HCT116 (cell line): ENCODE measurements around the gene CASQ1. TPM values are rescaled to one million over a fixed set of nuclear protein-coding genes. Genes with fewer than 3 reads are reported as not detected.

Source experiments
- ATAC-seq: fragments of 200-7000 bp; cut with Tn5 transposase; 2 replicates; pipeline ENCODE4 v1.9.1; 2020; ENCODE audit warnings: mild to moderate bottlenecking, moderate library complexity
- BruUV-seq: library from RNA; stranded (reverse); fragments of 400-500 nt; replicated peaks from 2 replicates; lab custom pipeline; 2021; lab: Mats Ljungman, UMichigan
- CTCF ChIA-PET: fragments of 300-600 bp; sonication (Branson Sonifier 250); formaldehyde crosslinking; loops from one replicate; lab custom pipeline; 2021; ENCODE audit warnings: antibody characterized with exemption; lab: Charles Lee
- POLR2A ChIA-PET: fragments of 300-600, 350-600 bp; sonication (Branson Sonifier 250); formaldehyde crosslinking; loops from one replicate; lab custom pipeline; 2021; ENCODE audit warnings: antibody characterized with exemption; lab: Charles Lee
- RAD21 ChIA-PET, 2 experiments: fragments of 300-600 bp; sonication (Branson Sonifier 250); formaldehyde crosslinking; loops; one replicate each; lab custom pipeline; 2023; ENCODE audit warnings: low total read pairs in 2 of 2; ENCODE audit not compliant: uncharacterized antibody in 2 of 2, unreplicated experiment in 2 of 2, low non-redundant PET in 1 of 2; lab: Charles Lee
- DNase-seq: peaks from one replicate; pipeline ENCODE4 v3.0.0-alpha.2; 2010; ENCODE audit warnings: low read depth, low spot score
- H2AFZ ChIP-seq: fragments of 200-600 bp; shearing (Covaris generic), sonication (generic); 2 replicates; pipeline ENCODE4 v1.6.1; 2017; ENCODE audit warnings: low read depth, mixed run types, mixed read lengths, antibody characterized with exemption, low read length; ENCODE audit not compliant: poor library complexity, severe bottlenecking
- H3K27ac ChIP-seq: 2 replicates; pipeline ENCODE4 v1.5.1; 2012; ENCODE audit warnings: low read depth, low read length
- H3K27me3 ChIP-seq: fragments of 200-600 bp; sonication (generic); 2 replicates; pipeline ENCODE4 v1.6.1; 2016; ENCODE audit warnings: mixed run types, low read length, mixed read lengths; ENCODE audit not compliant: insufficient read depth
- H3K36me3 ChIP-seq, 2 experiments: fragments of 200-500 bp in 1 of 2; fragments of 200-600 bp in 1 of 2; sonication (Bioruptor generic) in 1 of 2; sonication (generic) in 1 of 2; 2 replicates each; pipeline versions ENCODE4 v1.5.1 to v1.6.1; 2014 to 2016; ENCODE audit warnings: low read length in 2 of 2, inconsistent platforms in 1 of 2, mixed read lengths in 1 of 2, mixed run types in 1 of 2; ENCODE audit not compliant: insufficient read depth in 2 of 2, control insufficient read depth in 1 of 2
- H3K4me1 ChIP-seq, 2 experiments: fragments of 200-600 bp in 1 of 2; sonication (generic) in 1 of 2; 2 replicates each; pipeline versions ENCODE4 v1.5.1 to v1.6.1; 2012 to 2017; ENCODE audit warnings: low read length in 2 of 2, inconsistent platforms in 1 of 2, mild to moderate bottlenecking in 1 of 2, mixed read lengths in 1 of 2, mixed run types in 1 of 2, moderate library complexity in 1 of 2; ENCODE audit not compliant: insufficient read depth in 2 of 2, control insufficient read depth in 1 of 2
- H3K4me2 ChIP-seq: fragments of 200-600 bp; sonication (generic); 2 replicates; pipeline ENCODE4 v1.6.1; 2017; ENCODE audit warnings: mixed run types, low read length, mixed read lengths
- H3K4me3 ChIP-seq, 2 experiments: fragments of 200-600 bp in 1 of 2; sonication (generic) in 1 of 2; replicated peaks in 1 of 2; 2 replicates each; pipeline ENCODE4 v1.5.1; 2011 to 2016; ENCODE audit warnings: low read length in 2 of 2, control low read depth in 1 of 2, low read depth in 1 of 2, mild to moderate bottlenecking in 1 of 2, mixed read lengths in 1 of 2, mixed run types in 1 of 2
- H3K79me2 ChIP-seq: fragments of 200-600 bp; sonication (generic); 2 replicates; pipeline ENCODE4 v1.6.1; 2017; ENCODE audit warnings: mild to moderate bottlenecking, mixed run types, low read length, moderate library complexity, mixed read lengths; ENCODE audit not compliant: insufficient read depth
- H3K9ac ChIP-seq: fragments of 200-600 bp; sonication (generic); 2 replicates; pipeline ENCODE4 v1.6.1; 2016; ENCODE audit warnings: low read length, mixed read lengths
- H3K9me2 ChIP-seq: fragments of 200-600 bp; sonication (generic), shearing (Covaris generic); 2 replicates; pipeline ENCODE4 v1.6.1; 2017; ENCODE audit warnings: mixed run types, mild to moderate bottlenecking, moderate library complexity; ENCODE audit not compliant: insufficient read depth
- H3K9me3 ChIP-seq, 2 experiments: fragments of 200-500 bp in 1 of 2; fragments of 200-600 bp in 1 of 2; sonication (Bioruptor generic) in 1 of 2; sonication (generic) in 1 of 2; 2 replicates each; pipeline ENCODE4 v1.6.1; 2014 to 2017; ENCODE audit warnings: low read length in 2 of 2, mixed read lengths in 2 of 2, inconsistent platforms in 1 of 2, low read depth in 1 of 2, mild to moderate bottlenecking in 1 of 2, mixed run types in 1 of 2, moderate library complexity in 1 of 2; ENCODE audit not compliant: control insufficient read depth in 1 of 2, insufficient read depth in 1 of 2
- H4K20me1 ChIP-seq: fragments of 200-600 bp; sonication (generic), shearing (Covaris generic); 2 replicates; pipeline ENCODE4 v1.6.1; 2017; ENCODE audit warnings: mixed run types, mild to moderate bottlenecking, moderate library complexity; ENCODE audit not compliant: insufficient read depth
- CEBPB ChIP-seq: IDR thresholded peaks from 2 replicates; pipeline ENCODE4 v1.6.1; 2012; ENCODE audit warnings: low read depth
- EGR1 ChIP-seq: IDR thresholded peaks from 2 replicates; pipeline ENCODE4 v1.6.1; 2012; ENCODE audit warnings: low read depth
- ELF1 ChIP-seq: IDR thresholded peaks from 2 replicates; pipeline ENCODE4 v1.6.1; 2012; ENCODE audit warnings: low read depth, borderline replicate concordance
- EZH2 ChIP-seq: fragments of 200-600 bp; sonication (generic); IDR thresholded peaks from 2 replicates; pipeline ENCODE4 v1.6.1; 2017; ENCODE audit warnings: antibody characterized with exemption, mixed run types
- EZH2phosphoT487 ChIP-seq: fragments of 200-600 bp; IDR thresholded peaks from 2 replicates; pipeline ENCODE4 v1.6.1; 2018; ENCODE audit warnings: antibody characterized with exemption, borderline replicate concordance
- JUND ChIP-seq: IDR thresholded peaks from 2 replicates; pipeline ENCODE4 v1.6.1; 2012
- POLR2A ChIP-seq: IDR thresholded peaks from 2 replicates; pipeline ENCODE4 v1.7.0; 2011; ENCODE audit warnings: borderline replicate concordance; ENCODE audit not compliant: insufficient read depth, insufficient read length; ENCODE audit errors: extremely low read depth
- RAD21 ChIP-seq: IDR thresholded peaks from 2 replicates; pipeline ENCODE4 v1.6.1; 2012; ENCODE audit warnings: low read depth, mild to moderate bottlenecking
- SIN3A ChIP-seq: IDR thresholded peaks from 2 replicates; pipeline ENCODE4 v1.6.1; 2012; ENCODE audit warnings: low read depth
- SP1 ChIP-seq: IDR thresholded peaks from 2 replicates; pipeline ENCODE4 v1.6.1; 2012; ENCODE audit warnings: low read depth
- SRF ChIP-seq: IDR thresholded peaks from 2 replicates; pipeline ENCODE4 v1.6.1; 2012; ENCODE audit warnings: low read depth
- TCF7L2 ChIP-seq: IDR thresholded peaks from 2 replicates; pipeline ENCODE4 v1.7.0; 2011; ENCODE audit warnings: borderline replicate concordance, inconsistent platforms; ENCODE audit not compliant: insufficient read depth, insufficient read length; ENCODE audit errors: extremely low read depth
- YY1 ChIP-seq: IDR thresholded peaks from 2 replicates; pipeline ENCODE4 v1.6.1; 2011; ENCODE audit warnings: low read length, low read depth, moderate library complexity, mild to moderate bottlenecking; ENCODE audit not compliant: insufficient replicate concordance; ENCODE audit errors: extremely low read depth
- ZFX ChIP-seq: fragments of 450-650 bp; IDR thresholded peaks from 2 replicates; pipeline ENCODE4 v1.6.1; 2017
- ZNF274 ChIP-seq: fragments of 200-500 bp; sonication (Bioruptor generic); IDR thresholded peaks from 2 replicates; pipeline ENCODE4 v1.6.1; 2014; ENCODE audit warnings: mild to moderate bottlenecking, low read depth, low read length, inconsistent platforms
- intact Hi-C: fragments of 100-400 bp; cut with micrococcal nuclease; formaldehyde crosslinking; loops from 2 replicates; pipeline ENCODE4 v1.10.0; 2022
- total RNA-seq: library from RNA; stranded (reverse); gene quantifications from one replicate; pipeline ENCODE4 v1.2.1, GENCODE V29; 2021; ENCODE audit not compliant: unreplicated experiment
- TF ChIP-seq, protein P1 (sequence below): IDR thresholded peaks from 2 replicates; pipeline ENCODE4 v1.6.1; 2012; ENCODE audit warnings: low read depth
- TF ChIP-seq, protein P2 (sequence below): IDR thresholded peaks from 2 replicates; pipeline ENCODE4 v1.6.1; 2012
- TF ChIP-seq, protein P3 (sequence below): IDR thresholded peaks from 2 replicates; pipeline ENCODE4 v1.6.1; 2011; ENCODE audit warnings: mild to moderate bottlenecking, low read length, moderate library complexity; ENCODE audit not compliant: insufficient replicate concordance; ENCODE audit errors: extremely low read depth
- TF ChIP-seq, protein P4 (sequence below), 3 experiments: fragments of 200-600 bp in 1 of 3; sonication (generic) in 1 of 3; IDR thresholded peaks in 2 of 3; conservative IDR thresholded peaks in 1 of 3; 2 replicates each; pipeline ENCODE4 v1.5.1; 2012 to 2017; ENCODE audit warnings: low read depth in 2 of 3, low read length in 2 of 3, antibody characterized with exemption in 1 of 3, borderline replicate concordance in 1 of 3, control low read depth in 1 of 3, mild to moderate bottlenecking in 1 of 3, mixed read lengths in 1 of 3, mixed run types in 1 of 3, moderate library complexity in 1 of 3; ENCODE audit not compliant: insufficient read depth in 1 of 3

The CASQ1 gene
- total RNA-seq, 1 experiment from 2014 or later, result not detected

DNA sequence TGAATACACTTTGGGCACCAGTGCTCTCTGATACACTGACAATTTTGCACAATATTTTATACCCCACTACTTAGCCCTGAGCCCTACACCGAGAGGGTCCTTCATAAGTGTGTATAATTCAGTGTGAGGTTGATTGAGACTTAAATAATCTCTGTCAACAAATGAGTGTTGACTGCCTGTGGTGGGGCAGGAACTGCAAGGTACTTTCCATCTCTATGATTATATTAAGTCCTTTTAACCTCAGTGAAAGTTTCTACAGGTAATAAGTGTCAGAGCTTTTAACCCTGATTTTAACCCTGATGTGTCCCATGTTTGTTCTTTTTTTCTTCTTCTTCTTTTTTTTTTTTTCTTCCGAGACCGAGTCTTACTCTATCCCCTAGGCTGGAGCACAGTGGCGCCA, 5.8 kb downstream of the CASQ1 start:
- H3K9me2 ChIP-seq, result no peaks in the 10 kb centered on the region
- H4K20me1 ChIP-seq, result no peaks in the 10 kb centered on the region
- no peak overlapping the region for H3K9ac ChIP-seq
- H3K36me3 ChIP-seq, result no peaks in the 10 kb centered on the region
- intact Hi-C loops, result no loop called here
- no TSS peak for BruUV-seq
- ATAC-seq, result no peak
- no peak overlapping the region for H3K4me3 ChIP-seq
- no peak for TF ChIP-seq JUND
- TF ChIP-seq, protein P1, sequence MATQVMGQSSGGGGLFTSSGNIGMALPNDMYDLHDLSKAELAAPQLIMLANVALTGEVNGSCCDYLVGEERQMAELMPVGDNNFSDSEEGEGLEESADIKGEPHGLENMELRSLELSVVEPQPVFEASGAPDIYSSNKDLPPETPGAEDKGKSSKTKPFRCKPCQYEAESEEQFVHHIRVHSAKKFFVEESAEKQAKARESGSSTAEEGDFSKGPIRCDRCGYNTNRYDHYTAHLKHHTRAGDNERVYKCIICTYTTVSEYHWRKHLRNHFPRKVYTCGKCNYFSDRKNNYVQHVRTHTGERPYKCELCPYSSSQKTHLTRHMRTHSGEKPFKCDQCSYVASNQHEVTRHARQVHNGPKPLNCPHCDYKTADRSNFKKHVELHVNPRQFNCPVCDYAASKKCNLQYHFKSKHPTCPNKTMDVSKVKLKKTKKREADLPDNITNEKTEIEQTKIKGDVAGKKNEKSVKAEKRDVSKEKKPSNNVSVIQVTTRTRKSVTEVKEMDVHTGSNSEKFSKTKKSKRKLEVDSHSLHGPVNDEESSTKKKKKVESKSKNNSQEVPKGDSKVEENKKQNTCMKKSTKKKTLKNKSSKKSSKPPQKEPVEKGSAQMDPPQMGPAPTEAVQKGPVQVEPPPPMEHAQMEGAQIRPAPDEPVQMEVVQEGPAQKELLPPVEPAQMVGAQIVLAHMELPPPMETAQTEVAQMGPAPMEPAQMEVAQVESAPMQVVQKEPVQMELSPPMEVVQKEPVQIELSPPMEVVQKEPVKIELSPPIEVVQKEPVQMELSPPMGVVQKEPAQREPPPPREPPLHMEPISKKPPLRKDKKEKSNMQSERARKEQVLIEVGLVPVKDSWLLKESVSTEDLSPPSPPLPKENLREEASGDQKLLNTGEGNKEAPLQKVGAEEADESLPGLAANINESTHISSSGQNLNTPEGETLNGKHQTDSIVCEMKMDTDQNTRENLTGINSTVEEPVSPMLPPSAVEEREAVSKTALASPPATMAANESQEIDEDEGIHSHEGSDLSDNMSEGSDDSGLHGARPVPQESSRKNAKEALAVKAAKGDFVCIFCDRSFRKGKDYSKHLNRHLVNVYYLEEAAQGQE, result no peak
- TF ChIP-seq CEBPB, result no peak
- TF ChIP-seq ZNF274, result no peak
- no peak for TF ChIP-seq EGR1
- no peak for TF ChIP-seq RAD21
- no peak for TF ChIP-seq YY1
- TF ChIP-seq, protein P2, sequence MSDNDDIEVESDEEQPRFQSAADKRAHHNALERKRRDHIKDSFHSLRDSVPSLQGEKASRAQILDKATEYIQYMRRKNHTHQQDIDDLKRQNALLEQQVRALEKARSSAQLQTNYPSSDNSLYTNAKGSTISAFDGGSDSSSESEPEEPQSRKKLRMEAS, result no peak
- TF ChIP-seq SP1, result no peak
- TF ChIP-seq ELF1, result no peak
- no peak for TF ChIP-seq SIN3A
- no peak for TF ChIP-seq EZH2phosphoT487
- TF ChIP-seq, protein P3, sequence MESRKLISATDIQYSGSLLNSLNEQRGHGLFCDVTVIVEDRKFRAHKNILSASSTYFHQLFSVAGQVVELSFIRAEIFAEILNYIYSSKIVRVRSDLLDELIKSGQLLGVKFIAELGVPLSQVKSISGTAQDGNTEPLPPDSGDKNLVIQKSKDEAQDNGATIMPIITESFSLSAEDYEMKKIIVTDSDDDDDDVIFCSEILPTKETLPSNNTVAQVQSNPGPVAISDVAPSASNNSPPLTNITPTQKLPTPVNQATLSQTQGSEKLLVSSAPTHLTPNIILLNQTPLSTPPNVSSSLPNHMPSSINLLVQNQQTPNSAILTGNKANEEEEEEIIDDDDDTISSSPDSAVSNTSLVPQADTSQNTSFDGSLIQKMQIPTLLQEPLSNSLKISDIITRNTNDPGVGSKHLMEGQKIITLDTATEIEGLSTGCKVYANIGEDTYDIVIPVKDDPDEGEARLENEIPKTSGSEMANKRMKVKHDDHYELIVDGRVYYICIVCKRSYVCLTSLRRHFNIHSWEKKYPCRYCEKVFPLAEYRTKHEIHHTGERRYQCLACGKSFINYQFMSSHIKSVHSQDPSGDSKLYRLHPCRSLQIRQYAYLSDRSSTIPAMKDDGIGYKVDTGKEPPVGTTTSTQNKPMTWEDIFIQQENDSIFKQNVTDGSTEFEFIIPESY, result no peak
- no peak for TF ChIP-seq ZFX
- no peak for TF ChIP-seq POLR2A
- no peak for TF ChIP-seq TCF7L2
- no peak for TF ChIP-seq EZH2
- TF ChIP-seq, protein P4, sequence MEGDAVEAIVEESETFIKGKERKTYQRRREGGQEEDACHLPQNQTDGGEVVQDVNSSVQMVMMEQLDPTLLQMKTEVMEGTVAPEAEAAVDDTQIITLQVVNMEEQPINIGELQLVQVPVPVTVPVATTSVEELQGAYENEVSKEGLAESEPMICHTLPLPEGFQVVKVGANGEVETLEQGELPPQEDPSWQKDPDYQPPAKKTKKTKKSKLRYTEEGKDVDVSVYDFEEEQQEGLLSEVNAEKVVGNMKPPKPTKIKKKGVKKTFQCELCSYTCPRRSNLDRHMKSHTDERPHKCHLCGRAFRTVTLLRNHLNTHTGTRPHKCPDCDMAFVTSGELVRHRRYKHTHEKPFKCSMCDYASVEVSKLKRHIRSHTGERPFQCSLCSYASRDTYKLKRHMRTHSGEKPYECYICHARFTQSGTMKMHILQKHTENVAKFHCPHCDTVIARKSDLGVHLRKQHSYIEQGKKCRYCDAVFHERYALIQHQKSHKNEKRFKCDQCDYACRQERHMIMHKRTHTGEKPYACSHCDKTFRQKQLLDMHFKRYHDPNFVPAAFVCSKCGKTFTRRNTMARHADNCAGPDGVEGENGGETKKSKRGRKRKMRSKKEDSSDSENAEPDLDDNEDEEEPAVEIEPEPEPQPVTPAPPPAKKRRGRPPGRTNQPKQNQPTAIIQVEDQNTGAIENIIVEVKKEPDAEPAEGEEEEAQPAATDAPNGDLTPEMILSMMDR (IDR thresholded peaks at IDR 0.05 in 2 of 3, conservative IDR thresholded peaks at IDR 0.05 in 1 of 3; ENCODE audit: borderline replicate concordance in 1 of 3, insufficient read depth in 1 of 3, low read depth in 2 of 3, low read length in 2 of 3), result no peak
- no peak for TF ChIP-seq SRF
- H3K9me3 ChIP-seq, result no peaks in the 10 kb centered on the region
- POLR2A ChIA-PET, result no interaction called here
- H3K79me2 ChIP-seq, result no peaks in the 10 kb centered on the region
- H3K27ac ChIP-seq, result no peak overlapping the region
- no peak overlapping the region for H3K4me2 ChIP-seq
- H2AFZ ChIP-seq, result no peak overlapping the region
- no peak for DNase-seq
- no peaks in the 10 kb centered on the region for H3K27me3 ChIP-seq
- RAD21 ChIA-PET, result no interaction called here
- peaks cover 3 to 4% of the 10 kb centered on the region in 2 experiments; a peak in 2 of 4 replicates for H3K4me1 ChIP-seq
- CTCF ChIA-PET, result interaction anchor here (1.0 kb wide), 1 partner anchor 24 kb away, joined by 3 read pairs; no protein-coding TSS in a partner anchor
